H9 (cell line): ENCODE data around the gene OR5M11. TPM values are rescaled to one million over a fixed set of nuclear protein-coding genes. Genes with fewer than 3 reads are reported as not detected.

Experiments used
- DNase-seq: peaks from one replicate; pipeline ENCODE4 v3.0.0-alpha.2; 2017
- H2AFZ ChIP-seq: one replicate; pipeline ENCODE4 v1.6.1; 2013; ENCODE audit warnings: mild to moderate bottlenecking, low read length, control low read depth, moderate library complexity
- H2AK5ac ChIP-seq: 2 replicates; pipeline ENCODE4 v1.6.1; 2013; ENCODE audit warnings: low read length, control low read depth, mixed read lengths; ENCODE audit not compliant: insufficient read length
- H2BK120ac ChIP-seq: one replicate; pipeline ENCODE4 v1.6.1; 2013; ENCODE audit warnings: low read depth, mild to moderate bottlenecking, low read length, control low read depth, inconsistent platforms; ENCODE audit not compliant: poor library complexity, severe bottlenecking
- H2BK12ac ChIP-seq: 2 replicates; pipeline ENCODE4 v1.6.1; 2013; ENCODE audit warnings: low read length, control low read depth, mixed read lengths, low read depth; ENCODE audit not compliant: insufficient read length
- H2BK15ac ChIP-seq: 2 replicates; pipeline ENCODE4 v1.6.1; 2013; ENCODE audit warnings: low read depth, low read length, control low read depth
- H2BK20ac ChIP-seq: one replicate; pipeline ENCODE4 v1.6.1; 2013; ENCODE audit warnings: low read depth, mild to moderate bottlenecking, low read length, control low read depth, inconsistent platforms; ENCODE audit not compliant: poor library complexity, severe bottlenecking
- H2BK5ac ChIP-seq: 2 replicates; pipeline ENCODE4 v1.6.1; 2013; ENCODE audit warnings: low read length, control low read depth, mixed read lengths; ENCODE audit not compliant: insufficient read length
- H3K14ac ChIP-seq: 2 replicates; pipeline ENCODE4 v1.6.1; 2013; ENCODE audit warnings: low read length, control low read depth; ENCODE audit not compliant: insufficient read depth
- H3K18ac ChIP-seq: 2 replicates; pipeline ENCODE4 v1.6.1; 2013; ENCODE audit warnings: low read depth, mild to moderate bottlenecking, mixed read lengths, low read length, control low read depth; ENCODE audit not compliant: insufficient read length
- H3K23ac ChIP-seq: 2 replicates; pipeline ENCODE4 v1.6.1; 2013; ENCODE audit warnings: low read length, control low read depth, mixed read lengths, low read depth; ENCODE audit not compliant: insufficient read length
- H3K23me2 ChIP-seq: 2 replicates; pipeline ENCODE4 v1.6.1; 2013; ENCODE audit warnings: low read depth, mild to moderate bottlenecking, mixed read lengths, low read length, control low read depth; ENCODE audit not compliant: insufficient read length, poor library complexity, severe bottlenecking
- H3K27ac ChIP-seq: 2 replicates; pipeline ENCODE4 v1.5.1; 2013; ENCODE audit warnings: low read length, control low read depth, mixed read lengths, low read depth; ENCODE audit not compliant: insufficient read length
- H3K27me3 ChIP-seq: 2 replicates; pipeline ENCODE4 v1.6.1; 2013; ENCODE audit warnings: low read length, control low read depth, inconsistent platforms; ENCODE audit not compliant: insufficient read depth
- H3K4ac ChIP-seq: 2 replicates; pipeline ENCODE4 v1.6.1; 2013; ENCODE audit warnings: low read depth, mild to moderate bottlenecking, control low read depth, inconsistent platforms, low read length, moderate library complexity
- H3K4me1 ChIP-seq: 2 replicates; pipeline ENCODE4 v1.6.1; 2013; ENCODE audit warnings: low read length, control low read depth, inconsistent platforms; ENCODE audit not compliant: insufficient read depth
- H3K4me2 ChIP-seq: 2 replicates; pipeline ENCODE4 v1.6.1; 2013; ENCODE audit warnings: low read length, control low read depth, mixed read lengths; ENCODE audit not compliant: insufficient read length, insufficient read depth
- H3K56ac ChIP-seq: 2 replicates; pipeline ENCODE4 v1.6.1; 2013; ENCODE audit warnings: low read depth, mild to moderate bottlenecking, mixed read lengths, low read length, control low read depth; ENCODE audit not compliant: insufficient read length
- H3K79me1 ChIP-seq: 2 replicates; pipeline ENCODE4 v1.6.1; 2013; ENCODE audit warnings: low read depth, mild to moderate bottlenecking, moderate library complexity, low read length, control low read depth, inconsistent platforms; ENCODE audit not compliant: insufficient read depth, poor library complexity, severe bottlenecking
- H3K79me2 ChIP-seq: 2 replicates; pipeline ENCODE4 v1.6.1; 2013; ENCODE audit warnings: low read length, control low read depth, inconsistent platforms; ENCODE audit not compliant: insufficient read depth
- H3K9ac ChIP-seq: 2 replicates; pipeline ENCODE4 v1.6.1; 2013; ENCODE audit warnings: low read length, control low read depth, mixed read lengths; ENCODE audit not compliant: insufficient read length; ENCODE audit errors: extremely low read depth
- H3K9me3 ChIP-seq: one replicate; pipeline ENCODE4 v1.6.1; 2013; ENCODE audit warnings: low read depth, low read length, inconsistent platforms; ENCODE audit not compliant: control insufficient read depth
- H3T11ph ChIP-seq: one replicate; pipeline ENCODE4 v1.6.1; 2013; ENCODE audit warnings: mild to moderate bottlenecking, low read length, control low read depth, inconsistent platforms
- H4K20me1 ChIP-seq: one replicate; pipeline ENCODE4 v1.6.1; 2013; ENCODE audit not compliant: control insufficient read depth, insufficient read length, insufficient read depth
- H4K5ac ChIP-seq: 2 replicates; pipeline ENCODE4 v1.6.1; 2013; ENCODE audit warnings: low read depth, mild to moderate bottlenecking, mixed read lengths, low read length, control low read depth; ENCODE audit not compliant: insufficient read length
- H4K8ac ChIP-seq: replicated peaks from 2 replicates; pipeline ENCODE4 v1.6.1; 2013; ENCODE audit warnings: low read length, control low read depth, mixed read lengths, low read depth; ENCODE audit not compliant: insufficient read length
- H4K91ac ChIP-seq: 2 replicates; pipeline ENCODE4 v1.6.1; 2013; ENCODE audit warnings: low read depth, mild to moderate bottlenecking, moderate library complexity, mixed read lengths, low read length, control low read depth; ENCODE audit not compliant: insufficient read length
- H3K27ac Mint-ChIP-seq, 3 experiments: 2 replicates in 2 of 3; 3 replicates in 1 of 3; pipeline ENCODE4 v1.8.0; 2020 to 2021; ENCODE audit warnings: mixed read lengths in 3 of 3, mild to moderate bottlenecking in 1 of 3, moderate library complexity in 1 of 3
- H3K27me3 Mint-ChIP-seq: 2 replicates; pipeline ENCODE4 v1.8.0; 2021; ENCODE audit warnings: low read depth, mild to moderate bottlenecking, moderate library complexity, mixed read lengths
- H3K36me3 Mint-ChIP-seq, 3 experiments: 2 replicates in 2 of 3; 3 replicates in 1 of 3; pipeline ENCODE4 v1.8.0; 2020 to 2021; ENCODE audit warnings: low read depth in 3 of 3, mixed read lengths in 3 of 3; ENCODE audit not compliant: insufficient read depth in 1 of 3
- H3K4me1 Mint-ChIP-seq, 2 experiments: 2 replicates each; pipeline ENCODE4 v1.8.0; 2020; ENCODE audit warnings: mixed read lengths in 2 of 2
- H3K4me3 Mint-ChIP-seq, 2 experiments: 2 replicates in 1 of 2; 3 replicates in 1 of 2; pipeline ENCODE4 v1.8.0; 2020 to 2021; ENCODE audit warnings: mild to moderate bottlenecking in 2 of 2, mixed read lengths in 2 of 2, moderate library complexity in 1 of 2
- H3K9me3 Mint-ChIP-seq, 2 experiments: 2 replicates in 1 of 2; 3 replicates in 1 of 2; pipeline ENCODE4 v1.8.0; 2020; ENCODE audit warnings: mild to moderate bottlenecking in 2 of 2, mixed read lengths in 2 of 2, moderate library complexity in 1 of 2
- CTCF ChIP-seq: fragments of 200-600 bp; sonication (generic); conservative IDR thresholded peaks from 3 replicates; pipeline ENCODE4 v1.8.0; 2021; ENCODE audit warnings: antibody characterized with exemption, mild to moderate bottlenecking
- WGBS: extraction: QIAGEN DNeasy Blood & Tissue Kit; methylation state at CpG from one replicate; pipeline ENCODE4 v1.1.7; 2013; ENCODE audit warnings: missing lambda C conversion rate, low lambda C conversion rate, mixed read lengths; ENCODE audit not compliant: insufficient read length; ENCODE audit errors: extremely low coverage; 5-methylcytosine and 5-hydroxymethylcytosine counted together
- total RNA-seq: library from RNA; stranded (reverse); gene quantifications from 2 replicates; pipeline ENCODE4 v1.2.1, GENCODE V29; 2021

The OR5M11 gene
- total RNA-seq, 1 experiment from 2014 or later, result not detected

GRCh38 chr11:56543739-56544138, 682 bp upstream of the OR5M11 start:
- no peaks in the 10 kb centered on the region for H3K4me1 ChIP-seq
- no peak overlapping the region for H3K18ac ChIP-seq
- no peak overlapping the region for H3K23ac ChIP-seq
- H3K56ac ChIP-seq, result no peak overlapping the region
- no peak overlapping the region for H2BK15ac ChIP-seq
- TF ChIP-seq CTCF, result no peak
- H3T11ph ChIP-seq, result no peak overlapping the region
- no peak for DNase-seq
- H3K4me3 Mint-ChIP-seq, result no peak overlapping the region
- no peak overlapping the region for H2BK120ac ChIP-seq
- no peaks in the 10 kb centered on the region for H3K79me1 ChIP-seq
- no peaks in the 10 kb centered on the region for H3K27me3 ChIP-seq
- H4K91ac ChIP-seq, result no peak overlapping the region
- H2BK20ac ChIP-seq, result no peak overlapping the region
- H3K27me3 Mint-ChIP-seq, result no peaks in the 10 kb centered on the region
- no peaks in the 10 kb centered on the region; a peak in 1 of 7 replicates for H3K36me3 Mint-ChIP-seq
- H2BK5ac ChIP-seq, result no peak overlapping the region
- WGBS, result no CpG with 5 or more reads among the region's 1 CpG
- no peak overlapping the region for H4K5ac ChIP-seq
- H3K79me2 ChIP-seq, result no peaks in the 10 kb centered on the region
- H3K4me1 Mint-ChIP-seq, result peaks cover 0 to 4% of the 10 kb centered on the region in 2 experiments; a peak in 1 of 4 replicates
- H3K9me3 ChIP-seq, result peaks cover 10% of the 10 kb centered on the region
- no peak overlapping the region for H3K4me2 ChIP-seq
- H3K27ac ChIP-seq, result no peak overlapping the region
- no peak overlapping the region for H2AK5ac ChIP-seq
- no peak overlapping the region for H3K27ac Mint-ChIP-seq
- no peak overlapping the region for H3K9ac ChIP-seq
- H4K20me1 ChIP-seq, result no peaks in the 10 kb centered on the region
- H3K9me3 Mint-ChIP-seq, result peaks cover 3 to 11% of the 10 kb centered on the region in 2 experiments; a peak in 3 of 5 replicates
- no peak overlapping the region for H2AFZ ChIP-seq
- no peak overlapping the region for H3K4ac ChIP-seq
- H4K8ac ChIP-seq, result no peak overlapping the region
- H2BK12ac ChIP-seq, result no peak overlapping the region
- no peaks in the 10 kb centered on the region for H3K23me2 ChIP-seq
- no peak overlapping the region for H3K14ac ChIP-seq
